Fibroblast of mammary gland (primary cell): ENCODE data around the gene ZC3H7B.

Experiments used
- DNase-seq: peaks from one replicate; pipeline ENCODE4 v3.0.0-alpha.2; 2010; ENCODE audit warnings: low read depth
- H3K4me3 ChIP-seq: 2 replicates; pipeline ENCODE4 v1.5.1; 2011; ENCODE audit warnings: low read depth, mild to moderate bottlenecking, low read length, moderate library complexity; ENCODE audit not compliant: control insufficient read depth
- CTCF ChIP-seq: conservative IDR thresholded peaks from 2 replicates; pipeline ENCODE4 v1.5.1; 2011; ENCODE audit warnings: low read depth, low read length, inconsistent platforms; ENCODE audit not compliant: control insufficient read depth, insufficient read depth

ZC3H7B gene

GRCh38 chr22:41360126-41360525, 58.8 kb downstream of the ZC3H7B start:
- H3K4me3 ChIP-seq, result no peak overlapping the region
- no peak for TF ChIP-seq CTCF
- no peak for DNase-seq

DNA sequence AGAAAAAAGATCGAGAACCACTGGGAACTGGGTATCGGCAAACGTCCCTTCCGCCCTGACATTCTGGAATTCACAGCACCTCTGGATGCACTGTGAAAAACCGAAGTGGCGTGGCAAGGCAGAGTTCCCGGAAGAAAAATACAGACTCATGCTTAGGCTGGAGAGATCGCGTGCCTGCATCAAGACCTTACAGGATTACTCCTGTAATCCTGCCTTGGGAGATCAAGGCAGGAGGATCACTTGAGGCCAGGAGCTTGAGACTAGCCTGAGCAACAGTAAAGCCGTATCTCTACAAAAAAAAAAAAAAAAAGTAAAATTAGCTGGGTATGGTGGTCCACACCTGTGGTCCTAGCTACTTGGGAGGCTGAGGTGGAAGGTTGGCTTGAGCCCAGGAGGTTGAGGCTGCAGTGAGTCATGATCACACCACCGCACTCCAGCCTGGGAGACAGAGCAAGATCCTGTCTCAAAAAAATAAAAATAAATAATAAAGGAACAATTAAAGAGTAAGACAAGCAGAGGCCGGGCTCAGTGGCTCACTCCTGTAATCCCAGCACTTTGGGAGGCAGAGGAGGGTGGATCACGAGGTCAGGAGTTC, 60.5 kb downstream of the ZC3H7B start:
- no peak for TF ChIP-seq CTCF
- peak; percentile 86 for DNase-seq
- no peak overlapping the region for H3K4me3 ChIP-seq

DNA sequence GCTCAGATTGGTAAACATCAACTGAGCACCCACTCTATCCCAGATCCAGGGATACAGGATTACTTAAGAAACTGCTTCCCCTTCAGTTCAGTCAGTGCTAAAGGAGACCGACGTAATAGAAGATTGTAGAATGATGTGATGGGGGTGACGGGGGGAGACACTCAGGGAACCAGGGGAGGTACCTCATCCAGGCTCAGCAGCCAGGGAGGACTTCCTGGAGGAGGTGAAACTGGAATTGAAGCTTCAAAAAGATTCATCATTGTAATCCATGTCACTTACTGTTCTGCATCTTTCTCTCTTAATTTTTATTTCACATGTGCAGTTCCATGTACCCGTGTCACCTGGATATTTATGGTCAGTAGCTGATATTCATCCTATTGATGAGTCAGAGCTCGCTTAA, 61.3 kb downstream of the ZC3H7B start:
- peak; percentile 14 for DNase-seq
- no peak for TF ChIP-seq CTCF
- H3K4me3 ChIP-seq, result no peak overlapping the region

- TF ChIP-seq CTCF, result no peak
- no peak overlapping the region for H3K4me3 ChIP-seq
- no peak for DNase-seq
Observed at GRCh38 chr22:41364233-41364632, 62.9 kb downstream of the ZC3H7B start.

GRCh38 chr22:41364955-41365354, 63.6 kb downstream of the ZC3H7B start:
- H3K4me3 ChIP-seq, result no peak overlapping the region
- TF ChIP-seq CTCF, result no peak
- no peak for DNase-seq

- TF ChIP-seq CTCF, result no peak
- no peak for DNase-seq
- no peak overlapping the region for H3K4me3 ChIP-seq
Observed at GRCh38 chr22:41365425-41365824, 64.1 kb downstream of the ZC3H7B start.
